ENCODE data around the gene MYEOV. TPM values are rescaled to one million over a fixed set of nuclear protein-coding genes. Genes with fewer than 3 reads are reported as not detected.

MYEOV gene
- total and polyA plus RNA-seq, 10 of the 15 experiments (the other 5 are each of a cell fraction or from before 2014, with no cell fraction given): 0.05 to 0.40 (median 0.26) TPM; not detected in 3

DNA sequence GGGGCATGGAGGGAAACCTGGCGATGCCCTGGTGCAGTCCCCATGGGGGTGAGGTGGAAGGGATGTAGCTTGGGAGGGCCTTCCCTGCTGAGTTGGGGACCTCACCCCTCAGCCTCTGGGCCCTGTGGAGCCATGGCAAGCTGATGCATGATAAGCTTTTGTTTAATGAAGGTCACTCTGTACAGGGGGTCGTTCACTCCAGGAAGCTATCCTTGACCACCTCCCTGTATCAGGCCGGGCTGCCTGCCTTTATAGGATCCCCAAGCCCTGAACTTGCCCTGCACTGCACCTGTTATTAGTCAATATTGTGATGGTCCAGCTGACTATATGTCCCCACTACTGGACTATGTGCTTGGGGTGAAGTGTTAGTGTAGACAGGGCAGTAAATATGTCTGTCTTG is 49.7 kb upstream of the MYEOV start:
- H3K4me1 ChIP-seq (ENCODE audit: control insufficient read depth, insufficient read depth, low read length): no peaks in the 10 kb centered on the region; the same call in 1 of the 2 replicates
- no peak overlapping the region for H3K4me3 ChIP-seq
- no peaks in the 10 kb centered on the region for H4K20me1 ChIP-seq (ENCODE audit: control insufficient read depth, insufficient read depth)
- POLR2A ChIA-PET: no interaction called here
- no peak overlapping the region for H3K9ac ChIP-seq (ENCODE audit: control insufficient read depth, insufficient read depth, low read length)
- H3K79me2 ChIP-seq (ENCODE audit: control insufficient read depth, insufficient read depth, low read length): no peaks in the 10 kb centered on the region
- H3K27me3 ChIP-seq (replicated peaks in 1 of 2; ENCODE audit: control insufficient read depth in 2 of 2, insufficient read depth in 2 of 2, low read length in 1 of 2): no peaks in the 10 kb centered on the region
- DNase-seq (ENCODE audit: low read depth, low spot score) (no peak), FAIRE-seq (no peak), ATAC-seq (no peak)
- SMC1A ChIA-PET (ENCODE audit: uncharacterized antibody, unreplicated experiment): interaction anchor here (1.2 kb wide), 1 partner anchor 143 kb away, joined by 3 read pairs; no protein-coding TSS in a partner anchor
- TF ChIP-seq, protein P1, sequence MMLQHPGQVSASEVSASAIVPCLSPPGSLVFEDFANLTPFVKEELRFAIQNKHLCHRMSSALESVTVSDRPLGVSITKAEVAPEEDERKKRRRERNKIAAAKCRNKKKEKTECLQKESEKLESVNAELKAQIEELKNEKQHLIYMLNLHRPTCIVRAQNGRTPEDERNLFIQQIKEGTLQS (IDR thresholded peaks at IDR 0.05; ENCODE audit: borderline replicate concordance, extremely low read depth, low read depth, low read length): no peak
- no peak for TF ChIP-seq POLR2AphosphoS5 (IDR thresholded peaks at IDR 0.05; ENCODE audit: low read length)
- TF ChIP-seq, protein P2, sequence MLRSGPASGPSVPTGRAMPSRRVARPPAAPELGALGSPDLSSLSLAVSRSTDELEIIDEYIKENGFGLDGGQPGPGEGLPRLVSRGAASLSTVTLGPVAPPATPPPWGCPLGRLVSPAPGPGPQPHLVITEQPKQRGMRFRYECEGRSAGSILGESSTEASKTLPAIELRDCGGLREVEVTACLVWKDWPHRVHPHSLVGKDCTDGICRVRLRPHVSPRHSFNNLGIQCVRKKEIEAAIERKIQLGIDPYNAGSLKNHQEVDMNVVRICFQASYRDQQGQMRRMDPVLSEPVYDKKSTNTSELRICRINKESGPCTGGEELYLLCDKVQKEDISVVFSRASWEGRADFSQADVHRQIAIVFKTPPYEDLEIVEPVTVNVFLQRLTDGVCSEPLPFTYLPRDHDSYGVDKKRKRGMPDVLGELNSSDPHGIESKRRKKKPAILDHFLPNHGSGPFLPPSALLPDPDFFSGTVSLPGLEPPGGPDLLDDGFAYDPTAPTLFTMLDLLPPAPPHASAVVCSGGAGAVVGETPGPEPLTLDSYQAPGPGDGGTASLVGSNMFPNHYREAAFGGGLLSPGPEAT (IDR thresholded peaks at IDR 0.05; ENCODE audit: low read depth): no peak
- TF ChIP-seq, protein P3, sequence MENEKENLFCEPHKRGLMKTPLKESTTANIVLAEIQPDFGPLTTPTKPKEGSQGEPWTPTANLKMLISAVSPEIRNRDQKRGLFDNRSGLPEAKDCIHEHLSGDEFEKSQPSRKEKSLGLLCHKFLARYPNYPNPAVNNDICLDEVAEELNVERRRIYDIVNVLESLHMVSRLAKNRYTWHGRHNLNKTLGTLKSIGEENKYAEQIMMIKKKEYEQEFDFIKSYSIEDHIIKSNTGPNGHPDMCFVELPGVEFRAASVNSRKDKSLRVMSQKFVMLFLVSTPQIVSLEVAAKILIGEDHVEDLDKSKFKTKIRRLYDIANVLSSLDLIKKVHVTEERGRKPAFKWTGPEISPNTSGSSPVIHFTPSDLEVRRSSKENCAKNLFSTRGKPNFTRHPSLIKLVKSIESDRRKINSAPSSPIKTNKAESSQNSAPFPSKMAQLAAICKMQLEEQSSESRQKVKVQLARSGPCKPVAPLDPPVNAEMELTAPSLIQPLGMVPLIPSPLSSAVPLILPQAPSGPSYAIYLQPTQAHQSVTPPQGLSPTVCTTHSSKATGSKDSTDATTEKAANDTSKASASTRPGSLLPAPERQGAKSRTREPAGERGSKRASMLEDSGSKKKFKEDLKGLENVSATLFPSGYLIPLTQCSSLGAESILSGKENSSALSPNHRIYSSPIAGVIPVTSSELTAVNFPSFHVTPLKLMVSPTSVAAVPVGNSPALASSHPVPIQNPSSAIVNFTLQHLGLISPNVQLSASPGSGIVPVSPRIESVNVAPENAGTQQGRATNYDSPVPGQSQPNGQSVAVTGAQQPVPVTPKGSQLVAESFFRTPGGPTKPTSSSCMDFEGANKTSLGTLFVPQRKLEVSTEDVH (IDR thresholded peaks at IDR 0.05; ENCODE audit: low read depth, partially characterized antibody): no peak
- no peak for TF ChIP-seq BCL11A (IDR thresholded peaks at IDR 0.05; ENCODE audit: low read depth, low read length)
- no peak for TF ChIP-seq POLR2A (IDR thresholded peaks at IDR 0.05; ENCODE audit: low read depth, low read length)
- no peak for TF ChIP-seq TBL1XR1 (IDR thresholded peaks at IDR 0.05; ENCODE audit: low read depth, low read length)
- TF ChIP-seq SREBF1 (IDR thresholded peaks at IDR 0.05; ENCODE audit: low read length): no peak
- TF ChIP-seq TAF1 (IDR thresholded peaks at IDR 0.05; ENCODE audit: borderline replicate concordance, low read depth, low read length): no peak
- TF ChIP-seq E2F4 (IDR thresholded peaks at IDR 0.05; ENCODE audit: low read depth, low read length): no peak
- RAD21 ChIA-PET (ENCODE audit: unreplicated experiment): no interaction called here
- intact Hi-C loops (cut with micrococcal nuclease; ENCODE audit: unreplicated experiment) (no loop called here), in situ Hi-C loops (cut with MboI) (no loop called here)
- BruUV-seq (replicated peaks): no TSS peak
- H3K4me2 ChIP-seq (ENCODE audit: control insufficient read depth, insufficient read depth): no peak overlapping the region
- H3K9me3 ChIP-seq (replicated peaks; ENCODE audit: control insufficient read depth, insufficient read depth, low read length): no peaks in the 10 kb centered on the region; the same call in 2 of the 3 replicates
- CTCF ChIA-PET: interaction anchor here (1.2 kb wide), 1 partner anchor 113 kb away, joined by 4 read pairs; no protein-coding TSS in a partner anchor
- H3K36me3 ChIP-seq (ENCODE audit: control insufficient read depth in 2 of 2, insufficient read depth in 2 of 2, low read length in 1 of 2): no peaks in the 10 kb centered on the region
- no peak overlapping the region for H3K27ac ChIP-seq (ENCODE audit: control insufficient read depth, insufficient read depth)
- 70% methylated on average over 3 of the region's 3 CpGs for WGBS (ENCODE audit: insufficient coverage, insufficient replicate concordance, low lambda C conversion rate, missing lambda C conversion rate)
- H2AFZ ChIP-seq (ENCODE audit: control insufficient read depth, low read depth, low read length): no peak overlapping the region
